Cardiac fibroblast (primary cell): ENCODE results near the gene GALNT18.

Source experiments
- DNase-seq, 2 donors: peaks; one replicate each; pipeline versions ENCODE4 v3.0.0 to v3.0.0-alpha.2; 2010; ENCODE audit warnings: low read depth in 2 of 2
- H3K4me3 ChIP-seq, 2 donors: replicated peaks in 1 of 2; 1 replicate in 1 of 2; 2 replicates in 1 of 2; pipeline ENCODE4 v1.5.1; 2011; ENCODE audit warnings: low read depth in 2 of 2, low read length in 2 of 2, mild to moderate bottlenecking in 2 of 2, moderate library complexity in 1 of 2
- CTCF ChIP-seq: IDR thresholded peaks from one replicate; pipeline ENCODE4 v1.5.1; 2011; ENCODE audit warnings: low read depth, mild to moderate bottlenecking, low read length, inconsistent platforms

Gene GALNT18

GRCh38 chr11:11482730-11483129 lies 139.1 kb downstream of the GALNT18 start:
- no peak overlapping the region for H3K4me3 ChIP-seq
- DNase-seq: no peak
- TF ChIP-seq CTCF: no peak

- TF ChIP-seq CTCF: no peak
- DNase-seq: no peak
These were observed 140.4 kb downstream of the GALNT18 start for GRCh38 chr11:11481371-11481770.

GRCh38 chr11:11480971-11481370 lies 140.8 kb downstream of the GALNT18 start:
- no peak overlapping the region for H3K4me3 ChIP-seq
- TF ChIP-seq CTCF: no peak
- DNase-seq: no peak

More at GRCh38 chr11:11481371-11481770, 140.4 kb downstream of the GALNT18 start:
- H3K4me3 ChIP-seq: no peak overlapping the region

DNA sequence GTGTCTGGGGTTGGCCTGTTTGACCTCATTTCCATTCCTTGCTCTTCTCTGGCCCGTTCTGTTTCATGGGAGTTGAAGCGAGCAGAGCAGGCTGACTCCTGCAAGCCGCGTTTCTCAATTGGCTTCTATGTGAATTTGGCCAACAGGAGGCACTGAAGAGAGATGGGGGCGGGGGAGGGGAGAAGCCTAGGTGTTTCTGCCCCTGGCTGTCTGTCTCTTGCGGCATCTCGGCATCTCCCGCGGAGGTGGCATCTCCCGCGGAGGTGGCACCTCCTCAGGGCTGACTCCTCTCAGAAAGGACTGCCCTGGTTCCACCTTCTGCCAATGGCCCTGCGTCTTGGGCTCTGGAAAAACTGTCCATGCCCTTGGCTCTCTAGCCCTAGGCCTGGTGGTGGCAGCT lies 143.1 kb downstream of the GALNT18 start:
- no peak for TF ChIP-seq CTCF
- DNase-seq: no peak
- H3K4me3 ChIP-seq: no peak overlapping the region

DNA sequence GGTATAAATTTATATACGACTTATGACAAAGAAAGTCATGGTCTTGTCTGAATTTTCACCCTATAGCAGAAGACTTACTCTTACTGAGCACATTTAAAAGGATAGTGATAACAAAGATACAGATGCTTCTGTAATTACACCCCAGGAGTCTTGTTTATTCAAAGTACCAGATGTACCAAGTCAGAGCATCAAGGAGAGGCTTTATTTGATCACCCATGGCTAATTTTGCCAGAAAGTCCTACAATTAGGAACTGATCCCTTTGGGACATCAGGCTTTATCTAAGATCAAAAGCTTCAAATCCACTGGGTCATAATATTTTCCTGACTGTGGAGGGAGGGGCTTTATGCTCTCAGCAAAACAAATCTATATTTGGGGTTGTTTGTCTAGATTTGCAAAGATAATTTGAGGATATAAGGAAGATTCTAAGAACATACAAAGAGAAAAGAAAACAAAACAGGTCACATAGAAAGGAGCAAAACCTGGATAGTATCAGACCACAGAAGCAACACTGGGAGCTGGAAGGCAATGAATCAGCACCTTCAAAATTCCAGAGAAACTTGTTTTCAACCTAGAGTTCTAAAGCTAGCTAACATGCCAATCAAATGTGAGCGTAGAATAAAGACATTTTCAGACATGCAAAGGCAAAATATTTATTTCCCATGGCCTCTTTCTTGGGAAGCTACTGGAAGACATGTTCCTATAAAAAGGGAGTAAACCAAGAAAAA lies 143.9 kb downstream of the GALNT18 start:
- no peak overlapping the region for H3K4me3 ChIP-seq
- no peak for TF ChIP-seq CTCF
- no peak for DNase-seq

DNA sequence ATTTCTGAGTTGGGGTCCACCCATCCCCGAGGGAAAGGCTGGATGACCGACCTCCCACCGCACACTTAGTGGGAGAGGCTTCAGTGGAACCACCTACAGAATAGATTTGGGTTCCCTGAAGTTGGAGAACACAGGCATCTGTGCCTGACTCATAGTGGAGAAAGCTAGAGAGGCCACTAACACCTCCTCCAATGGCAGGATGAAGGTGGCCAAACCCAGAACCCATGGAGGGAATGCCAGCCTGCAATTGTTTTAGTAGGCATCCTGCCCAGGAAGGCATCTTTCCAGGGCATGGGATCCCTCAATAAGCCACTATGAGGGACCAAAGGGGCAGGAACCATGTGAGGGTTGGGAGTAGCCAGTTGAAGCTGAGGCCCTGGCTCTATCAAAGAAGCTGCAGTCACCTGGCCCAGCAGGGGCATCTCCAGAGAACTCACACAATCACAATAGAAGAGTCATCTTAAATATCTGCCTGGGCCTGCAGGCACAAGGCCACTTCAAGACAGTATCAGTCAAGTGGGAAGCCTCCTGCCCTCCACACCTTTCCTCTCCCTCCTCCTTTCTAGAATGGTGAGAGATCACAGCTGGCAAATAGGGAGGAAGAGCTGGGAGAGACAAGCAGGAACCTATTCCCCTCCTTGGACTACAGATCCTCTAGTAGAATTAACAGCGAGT lies 144.7 kb downstream of the GALNT18 start:
- no peak for TF ChIP-seq CTCF
- H3K4me3 ChIP-seq: no peak overlapping the region
- DNase-seq: no peak

DNA sequence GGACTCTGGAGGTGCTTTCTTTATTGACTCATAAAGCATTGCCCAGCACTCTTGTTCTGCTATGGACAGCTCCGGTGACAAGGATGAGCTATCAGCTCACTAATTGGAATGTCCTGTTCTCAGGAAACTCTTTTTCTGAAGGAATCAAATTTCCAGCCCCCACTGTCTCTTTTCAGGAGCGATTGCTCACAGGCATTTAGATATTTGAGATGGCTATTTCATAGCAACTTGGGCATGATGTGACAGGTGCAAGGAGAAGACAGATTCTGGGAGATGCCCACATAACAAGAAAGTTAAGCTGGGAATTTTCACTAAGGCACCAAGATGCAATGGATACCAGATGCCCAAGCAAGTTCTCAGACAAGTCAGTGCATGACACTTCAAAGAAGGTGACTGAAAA lies 145.3 kb downstream of the GALNT18 start:
- no peak for TF ChIP-seq CTCF
- no peak for DNase-seq
- H3K4me3 ChIP-seq: no peak overlapping the region
